Tibial nerve (tissue), 4 donors: ENCODE data around the gene CXCR5. TPM values are rescaled to one million over a fixed set of nuclear protein-coding genes. Genes with fewer than 3 reads are reported as not detected.
A peak's percentile ranks its signal among the peaks of the same experiment; 100 is the strongest.

ENCODE experiments used
- DNase-seq, 2 donors: peaks; one replicate each; pipeline ENCODE4 v3.0.0-alpha.2; 2019; ENCODE audit warnings: low spot score in 2 of 2
- H3K27ac ChIP-seq, 4 donors: fragments of 200-600 bp; sonication (generic) in 3 of 4; one replicate each; pipeline ENCODE4 v1.5.1; 2017 to 2019; ENCODE audit warnings: mild to moderate bottlenecking in 1 of 4
- H3K27me3 ChIP-seq, 2 donors: fragments of 200-600 bp; sonication (generic) in 1 of 2; one replicate each; pipeline versions ENCODE4 v1.5.1 to v1.6.0; 2017 to 2019
- H3K36me3 ChIP-seq, 3 donors: fragments of 200-600 bp; sonication (generic); one replicate each; pipeline ENCODE4 v1.5.1; 2018 to 2019
- H3K4me1 ChIP-seq, 4 donors: fragments of 200-600 bp; sonication (generic) in 3 of 4; one replicate each; pipeline ENCODE4 v1.5.1; 2017 to 2019
- H3K4me3 ChIP-seq, 4 donors: fragments of 200-600 bp; sonication (generic) in 3 of 4; one replicate each; pipeline ENCODE4 v1.5.1; 2017 to 2019; ENCODE audit warnings: mild to moderate bottlenecking in 1 of 4, moderate library complexity in 1 of 4
- H3K9me3 ChIP-seq, 4 donors: fragments of 200-600 bp; sonication (generic) in 3 of 4; one replicate each; pipeline ENCODE4 v1.5.1; 2017 to 2019
- EP300 ChIP-seq, 2 donors: sonication (generic); formaldehyde crosslinking; IDR thresholded peaks; one replicate each; pipeline ENCODE4 v1.6.1; 2017; ENCODE audit warnings: antibody characterized with exemption in 2 of 2, mild to moderate bottlenecking in 1 of 2
- POLR2A ChIP-seq, 2 donors: fragments of 450-650 bp; IDR thresholded peaks; one replicate each; pipeline ENCODE4 v1.6.1; 2017; ENCODE audit warnings: antibody characterized with exemption in 2 of 2, mild to moderate bottlenecking in 2 of 2, moderate library complexity in 2 of 2
- WGBS, 2 donors: methylation state at CpG; one replicate each; pipeline ENCODE4 v1.1.5; 2018; 5-methylcytosine and 5-hydroxymethylcytosine counted together
- total RNA-seq, 4 donors: library from RNA; depleted of rRNA; stranded (reverse); fragments of >200 nt; gene quantifications; one replicate each; pipeline ENCODE4 v1.1.0, GENCODE V29; 2016
- TF ChIP-seq, protein P1 (sequence below), 5 experiments: fragments of 200-600 bp in 3 of 5; fragments of 450-650 bp in 2 of 5; sonication (generic) in 3 of 5; IDR thresholded peaks; one replicate each; pipeline ENCODE4 v1.5.1; 2016 to 2019; ENCODE audit warnings: antibody characterized with exemption in 5 of 5, mild to moderate bottlenecking in 3 of 5, moderate library complexity in 2 of 5

CXCR5 gene
- total RNA-seq, 4 donors from 2014 or later: not detected

DNA sequence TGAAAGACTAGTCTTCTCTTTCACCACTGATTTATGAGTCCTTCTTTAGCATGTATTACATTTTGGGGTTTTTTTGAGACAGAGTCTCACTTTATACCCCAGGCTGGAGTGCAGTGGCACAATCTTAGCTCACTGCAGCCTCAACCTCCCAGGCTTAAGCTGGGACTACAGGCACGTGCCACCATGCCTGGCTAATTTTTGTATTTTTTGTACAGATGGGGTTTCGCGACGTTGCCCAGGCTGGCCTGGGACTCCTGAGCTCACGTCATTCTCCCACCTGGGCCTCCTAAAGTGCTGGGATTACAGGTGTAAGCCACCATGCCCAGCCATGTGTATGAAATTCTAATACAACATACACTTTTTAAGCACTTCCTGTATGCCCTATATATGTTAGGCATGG lies 26.3 kb upstream of the CXCR5 start:
- 67 to 83% methylated on average over 5 of the region's 5 CpGs for WGBS, 2 donors
- Histone ChIP-seq H3K27me3 (no peaks in the 10 kb centered on the region), H3K4me3 (no peak overlapping the region), H3K9me3 (no peaks in the 10 kb centered on the region), H3K27ac (no peak overlapping the region), H3K36me3 (no peaks in the 10 kb centered on the region), H3K4me1 (no peaks in the 10 kb centered on the region)
- TF ChIP-seq POLR2A (IDR thresholded peaks at IDR 0.05) (no peak), EP300 (IDR thresholded peaks at IDR 0.05) (no peak)
- TF ChIP-seq, protein P1, sequence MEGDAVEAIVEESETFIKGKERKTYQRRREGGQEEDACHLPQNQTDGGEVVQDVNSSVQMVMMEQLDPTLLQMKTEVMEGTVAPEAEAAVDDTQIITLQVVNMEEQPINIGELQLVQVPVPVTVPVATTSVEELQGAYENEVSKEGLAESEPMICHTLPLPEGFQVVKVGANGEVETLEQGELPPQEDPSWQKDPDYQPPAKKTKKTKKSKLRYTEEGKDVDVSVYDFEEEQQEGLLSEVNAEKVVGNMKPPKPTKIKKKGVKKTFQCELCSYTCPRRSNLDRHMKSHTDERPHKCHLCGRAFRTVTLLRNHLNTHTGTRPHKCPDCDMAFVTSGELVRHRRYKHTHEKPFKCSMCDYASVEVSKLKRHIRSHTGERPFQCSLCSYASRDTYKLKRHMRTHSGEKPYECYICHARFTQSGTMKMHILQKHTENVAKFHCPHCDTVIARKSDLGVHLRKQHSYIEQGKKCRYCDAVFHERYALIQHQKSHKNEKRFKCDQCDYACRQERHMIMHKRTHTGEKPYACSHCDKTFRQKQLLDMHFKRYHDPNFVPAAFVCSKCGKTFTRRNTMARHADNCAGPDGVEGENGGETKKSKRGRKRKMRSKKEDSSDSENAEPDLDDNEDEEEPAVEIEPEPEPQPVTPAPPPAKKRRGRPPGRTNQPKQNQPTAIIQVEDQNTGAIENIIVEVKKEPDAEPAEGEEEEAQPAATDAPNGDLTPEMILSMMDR (IDR thresholded peaks at IDR 0.05): no peak
- DNase-seq: no peak

DNA sequence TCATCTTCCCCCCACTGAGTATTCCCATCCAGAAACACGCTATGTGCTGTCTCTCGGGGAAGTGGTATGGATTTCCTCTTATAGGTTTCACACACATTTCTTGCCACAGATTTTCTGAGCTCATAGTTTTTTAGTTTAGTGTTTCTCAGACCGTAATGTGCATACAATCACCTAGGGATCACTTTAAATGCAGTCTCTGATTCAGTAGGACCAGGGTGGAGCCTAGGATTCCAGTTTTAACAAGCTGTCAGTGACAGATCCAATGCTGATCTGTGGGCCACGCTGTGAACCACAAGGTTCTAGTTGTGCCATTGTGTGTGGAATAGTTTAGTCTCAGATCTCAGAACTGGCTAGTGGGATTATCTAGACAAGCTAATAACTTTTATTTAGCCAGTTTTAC lies 23.7 kb upstream of the CXCR5 start:
- WGBS, 2 donors: 63 to 70% methylated on average over 4 of the region's 4 CpGs
- no peaks in the 10 kb centered on the region for H3K9me3 ChIP-seq
- H3K4me1 ChIP-seq: no peaks in the 10 kb centered on the region
- no peaks in the 10 kb centered on the region for H3K27me3 ChIP-seq
- TF ChIP-seq, protein P1 (IDR thresholded peaks at IDR 0.05): no peak
- TF ChIP-seq POLR2A (IDR thresholded peaks at IDR 0.05) (no peak), EP300 (IDR thresholded peaks at IDR 0.05) (no peak)
- H3K4me3 ChIP-seq: no peak overlapping the region
- DNase-seq: no peak
- no peak overlapping the region for H3K27ac ChIP-seq
- H3K36me3 ChIP-seq: no peaks in the 10 kb centered on the region

DNA sequence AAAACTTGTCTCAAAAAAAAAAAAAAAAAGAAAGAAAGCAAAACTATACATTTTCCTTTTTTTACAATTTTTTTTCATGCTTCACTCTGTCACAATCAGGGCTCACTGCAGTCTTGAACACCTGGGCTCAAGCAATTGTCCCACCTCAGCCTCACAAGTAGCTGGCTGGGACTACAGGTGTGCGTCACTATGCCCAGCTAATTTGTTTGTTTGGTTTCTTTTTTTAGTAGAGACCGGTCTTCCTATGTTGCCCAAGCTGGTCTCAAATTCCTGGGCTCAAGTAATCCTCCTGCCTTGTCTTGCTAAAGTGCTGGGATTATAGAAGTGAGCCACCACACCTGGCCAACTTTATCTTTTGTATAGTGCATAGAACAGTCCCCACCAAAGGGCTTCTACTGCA lies 15.0 kb upstream of the CXCR5 start:
- no peak overlapping the region for H3K4me3 ChIP-seq
- peaks cover 0 to 24% (median 21%) of the 10 kb centered on the region in 4 donors for H3K4me1 ChIP-seq
- no peaks in the 10 kb centered on the region for H3K36me3 ChIP-seq
- no peaks in the 10 kb centered on the region for H3K9me3 ChIP-seq
- DNase-seq: no peak
- peak overlapping the region in 1 of 4 donors; percentile 91 for H3K27ac ChIP-seq
- TF ChIP-seq POLR2A (IDR thresholded peaks at IDR 0.05) (no peak), EP300 (IDR thresholded peaks at IDR 0.05) (no peak)
- TF ChIP-seq, protein P1 (IDR thresholded peaks at IDR 0.05): no peak
- WGBS, 2 donors: 84 to 95% methylated on average over 2 of the region's 2 CpGs
- no peaks in the 10 kb centered on the region for H3K27me3 ChIP-seq

DNA sequence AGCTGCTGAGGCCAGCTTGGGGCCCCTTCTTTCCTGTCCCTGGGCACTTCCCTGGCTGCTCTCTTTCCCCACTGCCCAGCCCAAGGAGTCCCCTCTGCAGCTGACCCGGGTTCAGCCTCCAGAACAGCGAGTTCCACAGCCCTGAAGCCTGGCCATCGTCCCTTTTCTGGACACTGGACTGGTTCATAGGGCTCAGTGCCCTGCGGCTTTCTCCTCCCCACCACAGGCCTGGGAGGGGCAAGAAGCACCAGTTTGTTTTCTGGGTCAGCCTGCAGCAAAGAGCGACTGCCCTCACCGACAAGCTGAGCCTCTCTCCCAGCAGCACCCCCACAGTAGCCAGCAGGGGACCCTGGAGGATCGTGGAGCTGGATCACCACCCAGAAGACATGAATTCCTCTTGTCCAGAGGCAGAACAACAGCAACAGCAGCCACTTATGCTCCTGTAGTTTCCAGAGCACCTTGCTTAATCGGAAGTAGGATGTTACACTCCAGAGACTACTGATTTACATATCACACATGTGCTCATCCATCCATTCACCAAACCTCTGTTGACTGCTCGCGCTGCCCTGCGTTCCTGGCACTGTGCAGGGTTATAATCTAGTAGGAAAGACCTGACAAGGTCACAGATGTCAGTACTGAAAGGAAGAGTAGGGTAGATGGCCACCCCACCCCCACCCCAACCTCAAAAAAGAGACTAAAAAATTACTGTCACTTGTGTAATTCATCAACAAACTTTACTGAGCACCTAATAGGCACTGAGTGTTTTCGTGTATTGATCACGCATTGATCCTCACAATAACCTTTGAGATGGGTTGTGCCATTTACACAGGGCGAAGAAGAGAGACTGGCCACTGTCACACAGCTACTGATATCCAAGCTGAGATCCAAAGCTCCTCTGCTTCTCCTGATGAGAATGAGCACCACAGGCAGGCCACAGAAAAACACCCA lies 13.0 kb upstream of the CXCR5 start:
- DNase-seq: peak; percentile 46 to 65
- Histone ChIP-seq H3K27ac (peak overlapping the region; percentile 63 to 98 (median 92)), H3K36me3 (no peaks in the 10 kb centered on the region), H3K4me1 (peaks cover 0 to 24% (median 21%) of the 10 kb centered on the region in 4 donors), H3K9me3 (no peaks in the 10 kb centered on the region), H3K4me3 (peak overlapping the region in 3 of 4 donors; percentile 24 to 27 (median 24)), H3K27me3 (no peaks in the 10 kb centered on the region)
- WGBS, 2 donors: 44 to 59% methylated on average over 11 to 14 of the region's 14 CpGs
- TF ChIP-seq EP300 (IDR thresholded peaks at IDR 0.05): peak; percentile 38 to 86
- peak in 1 of 2 donors; percentile 28 for TF ChIP-seq POLR2A (IDR thresholded peaks at IDR 0.05)
- TF ChIP-seq, protein P1 (IDR thresholded peaks at IDR 0.05): peak in 3 of 5 experiments; percentile 7 to 32 (median 29)

DNA sequence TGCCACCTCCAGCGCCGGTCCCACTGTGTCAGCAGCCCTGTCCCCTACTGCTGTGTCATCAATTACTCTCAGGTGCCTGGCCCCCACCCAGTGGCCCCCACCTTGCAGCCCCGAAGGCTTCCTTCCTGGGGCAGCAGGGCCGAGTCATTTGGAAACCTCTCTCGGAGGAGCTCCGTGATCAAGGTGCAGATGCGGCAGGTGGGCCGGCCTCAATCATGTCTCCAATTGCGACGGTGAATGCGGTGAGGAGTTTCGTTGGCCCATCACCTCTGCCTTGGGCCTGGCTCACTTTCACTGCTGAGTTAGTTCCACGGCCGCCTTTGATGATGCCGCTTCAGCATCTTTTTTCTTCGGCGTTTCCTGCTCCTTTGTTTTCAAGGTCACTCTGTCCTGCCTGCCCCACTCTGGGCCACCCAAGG lies 11.3 kb upstream of the CXCR5 start:
- no peak for DNase-seq
- H3K27ac ChIP-seq: no peak overlapping the region
- 81 to 88% methylated on average over 16 to 17 of the region's 17 CpGs for WGBS, 2 donors
- TF ChIP-seq POLR2A (IDR thresholded peaks at IDR 0.05) (no peak), EP300 (IDR thresholded peaks at IDR 0.05) (no peak)
- TF ChIP-seq, protein P1 (IDR thresholded peaks at IDR 0.05): no peak
- no peaks in the 10 kb centered on the region for H3K27me3 ChIP-seq
- H3K4me3 ChIP-seq: no peak overlapping the region
- no peaks in the 10 kb centered on the region for H3K9me3 ChIP-seq
- H3K36me3 ChIP-seq: no peaks in the 10 kb centered on the region
- peaks cover 0 to 24% (median 21%) of the 10 kb centered on the region in 4 donors for H3K4me1 ChIP-seq
